NCI-H446 (cell line): ENCODE results near the gene SLCO3A1.
A peak's percentile ranks its signal among the peaks of the same experiment; 100 is the strongest.

ENCODE experiments used
- DNase-seq, 2 experiments: peaks; one replicate each; lab custom pipeline; 2025; lab: John Stamatoyannopoulos, UW

SLCO3A1 gene

DNA sequence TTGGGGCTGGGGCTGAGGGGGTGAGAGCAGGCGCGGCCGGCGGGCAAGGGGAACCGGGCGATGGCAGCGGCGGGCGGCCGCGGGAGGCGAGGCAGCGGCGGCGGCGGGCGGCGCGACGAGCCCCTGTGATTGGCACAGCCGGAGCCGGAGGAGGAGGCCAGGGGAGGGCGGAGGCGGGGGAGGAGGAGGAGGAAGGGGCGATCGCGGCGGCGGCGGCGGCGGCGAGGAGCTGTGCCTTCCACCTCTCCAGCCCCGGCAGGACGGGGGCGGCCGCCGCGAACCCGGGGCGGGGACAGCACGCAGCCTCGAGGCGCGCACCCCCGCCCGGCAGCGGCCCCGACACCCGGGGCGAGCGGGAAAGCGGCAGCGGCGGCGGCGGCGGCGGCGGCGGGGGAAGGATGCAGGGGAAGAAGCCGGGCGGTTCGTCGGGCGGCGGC is at the start of gene SLCO3A1:
Gene SLCO3A1, plus strand, starts transcription at position 198 of the 437 bp plus-strand sequence.
- DNase-seq: peak in 1 of 2 experiments; percentile 46

DNA sequence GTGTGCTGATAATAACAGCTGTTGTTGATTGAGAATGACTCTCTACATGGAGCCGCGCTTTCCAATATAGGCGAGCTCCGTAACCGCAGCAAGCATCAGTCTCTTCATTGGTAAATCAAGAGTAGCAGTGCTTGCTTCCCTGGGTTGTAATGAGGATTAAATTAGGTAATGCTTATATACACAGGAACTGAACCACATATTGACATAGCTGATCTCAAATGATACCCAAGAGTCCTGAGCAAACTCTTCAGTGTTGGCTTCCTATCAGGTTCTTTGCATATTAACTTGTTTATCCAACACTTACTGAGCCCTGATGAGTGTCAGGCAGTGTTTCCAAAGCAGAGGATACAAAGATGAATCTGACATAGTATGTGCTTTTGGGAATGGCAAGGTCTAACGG is 46.4 kb upstream of the SLCO3A1 start:
- no peak for DNase-seq

DNA sequence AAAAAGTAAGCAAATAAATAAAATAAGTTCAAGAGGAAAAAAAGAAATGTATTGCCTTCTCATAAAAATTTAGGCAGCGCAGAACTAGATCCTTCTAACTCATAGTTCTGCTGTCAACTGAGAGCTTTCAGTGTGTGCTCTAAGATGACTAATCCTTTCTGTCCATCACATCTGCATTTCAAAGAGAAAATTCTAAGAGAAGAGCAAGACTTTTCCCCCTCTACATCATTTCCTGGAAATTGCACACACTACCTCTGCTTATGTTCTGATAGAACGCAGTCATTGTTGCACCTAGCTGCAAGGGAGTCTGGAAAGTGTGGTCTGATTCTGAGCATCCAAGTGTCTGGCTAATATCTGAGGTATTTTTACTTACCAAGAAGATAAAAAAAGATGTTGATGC is 39.6 kb upstream of the SLCO3A1 start:
- DNase-seq: no peak

DNA sequence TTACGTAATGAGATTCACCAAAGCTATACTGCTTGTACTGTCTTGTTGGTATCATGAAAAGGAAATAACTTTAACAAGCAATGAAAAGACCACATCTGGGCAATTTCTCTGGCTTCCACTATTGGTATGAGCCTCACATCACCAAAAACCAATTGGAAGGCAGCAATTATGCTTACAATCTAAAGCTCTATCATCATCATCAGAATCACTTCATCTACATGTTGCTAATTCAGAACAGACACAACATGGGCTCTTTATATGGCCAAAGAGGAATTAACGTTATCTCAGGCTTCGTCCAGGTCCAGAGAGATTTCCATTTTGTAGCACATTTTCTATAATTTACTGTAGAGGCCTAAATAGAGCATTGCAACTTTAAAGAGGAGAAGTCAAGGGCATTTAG is 36.6 kb upstream of the SLCO3A1 start:
- DNase-seq: no peak

DNA sequence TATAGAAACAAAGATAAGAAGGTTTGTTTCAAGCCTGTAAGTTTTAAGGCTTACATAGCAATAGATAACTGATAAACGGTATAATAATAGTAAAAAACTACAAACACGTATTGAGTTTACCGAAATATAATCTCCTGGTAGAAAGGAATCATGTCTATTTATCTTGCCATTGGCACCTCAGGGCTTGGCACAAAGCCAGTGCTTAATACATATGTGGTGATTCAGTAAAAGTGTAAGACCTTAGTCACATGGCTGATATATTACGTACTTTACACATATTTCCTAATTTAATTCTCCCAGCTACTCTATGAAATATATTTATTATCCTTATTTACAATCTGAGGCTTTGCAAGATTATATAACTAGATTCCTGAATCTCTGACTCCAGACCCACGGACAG is 32.0 kb upstream of the SLCO3A1 start:
- no peak for DNase-seq

DNA sequence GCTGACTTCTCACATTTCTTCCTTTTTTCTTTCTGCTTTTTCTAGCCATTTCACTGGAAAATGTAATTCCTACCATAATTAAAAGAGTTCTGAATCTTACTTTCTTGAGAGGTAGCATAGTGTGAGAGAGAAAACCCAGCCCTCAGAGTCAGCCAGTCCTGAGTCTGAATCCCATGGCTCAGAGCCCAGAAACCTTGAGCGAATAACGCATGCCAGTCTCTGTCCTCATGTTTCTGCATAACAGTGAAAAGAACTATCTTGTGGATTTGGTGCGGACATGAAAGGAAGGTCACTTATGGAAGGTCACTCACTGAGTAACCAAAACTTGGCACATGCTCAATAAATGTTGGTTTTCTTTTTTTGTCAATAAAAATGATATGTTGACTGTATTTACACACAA is 29.3 kb upstream of the SLCO3A1 start:
- DNase-seq: peak in 1 of 2 experiments; percentile 49

DNA sequence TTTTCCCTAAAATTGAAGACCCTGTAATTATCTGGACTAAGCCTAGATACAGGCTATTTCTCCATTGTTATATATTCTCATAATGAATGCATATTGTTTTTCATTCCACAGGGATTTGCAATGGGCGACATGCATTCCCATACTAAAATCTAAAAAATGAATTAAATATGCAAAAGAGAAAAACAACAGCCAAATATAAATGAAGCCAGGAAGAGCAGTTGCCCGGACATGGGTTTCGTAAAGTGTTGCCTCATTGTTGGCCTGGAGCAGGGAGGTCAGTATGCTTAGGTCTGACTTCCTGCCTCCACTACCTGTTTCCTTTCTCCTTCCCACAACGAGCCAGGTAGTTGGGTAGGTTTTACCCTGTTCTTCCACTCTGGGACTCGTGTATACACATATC is 27.1 kb upstream of the SLCO3A1 start:
- no peak for DNase-seq

DNA sequence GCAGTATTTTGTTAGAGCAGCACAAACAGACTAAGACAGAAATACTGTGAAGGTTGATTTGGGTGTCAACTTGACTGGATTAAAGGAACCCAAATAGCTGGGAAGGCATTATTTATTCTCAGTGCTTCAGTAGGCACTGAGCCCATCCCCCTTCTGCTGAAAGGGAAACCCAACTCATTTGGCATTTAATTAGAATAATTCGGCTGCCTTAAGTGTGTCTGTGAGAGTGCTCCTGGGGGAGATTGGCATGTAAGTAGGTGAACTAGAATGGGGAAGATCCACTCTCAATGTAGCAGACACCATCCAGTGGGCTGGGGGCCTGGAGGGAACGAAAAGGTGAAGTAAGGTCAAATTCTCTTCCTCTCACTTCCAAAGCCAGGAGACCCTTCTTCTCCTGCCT is 20.5 kb upstream of the SLCO3A1 start:
- no peak for DNase-seq

DNA sequence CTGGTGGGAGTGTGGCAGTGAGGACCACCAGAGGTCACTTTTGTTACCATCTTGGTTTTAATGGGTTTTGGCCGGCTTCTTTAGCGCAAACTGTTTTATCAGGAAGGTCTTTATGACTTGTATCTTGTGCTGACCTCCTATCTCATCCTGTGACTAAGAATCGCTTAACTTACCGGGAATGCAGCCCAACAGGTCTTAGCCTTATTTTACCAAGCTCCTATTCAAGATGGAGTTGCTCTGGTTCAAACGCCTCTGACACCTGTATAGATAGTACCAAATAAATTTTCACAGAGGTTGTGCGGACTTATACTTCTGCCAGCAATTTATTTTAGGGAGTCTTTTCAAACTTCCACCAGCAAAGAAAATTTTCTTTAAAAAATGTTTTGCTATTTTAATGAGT is 13.6 kb upstream of the SLCO3A1 start:
- DNase-seq: no peak

DNA sequence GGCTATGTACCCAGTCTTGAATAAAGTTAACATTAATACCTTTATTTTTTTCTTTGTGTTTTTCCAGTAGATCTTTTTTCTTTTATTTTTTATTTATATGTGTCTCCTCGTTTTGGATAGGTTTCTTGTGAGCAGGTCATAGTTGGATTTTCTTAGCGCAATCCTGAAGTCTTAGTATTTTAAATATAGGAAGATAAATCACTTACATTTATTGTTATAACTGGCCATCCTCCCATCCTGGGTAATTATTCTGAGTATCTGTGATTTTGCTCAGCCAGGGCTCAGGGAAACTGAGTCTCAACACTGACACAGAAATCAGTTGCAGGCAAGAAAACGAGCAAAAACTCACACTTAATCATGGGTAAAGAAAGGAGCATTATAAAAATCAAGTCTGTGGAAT is 11.6 kb upstream of the SLCO3A1 start:
- no peak for DNase-seq

DNA sequence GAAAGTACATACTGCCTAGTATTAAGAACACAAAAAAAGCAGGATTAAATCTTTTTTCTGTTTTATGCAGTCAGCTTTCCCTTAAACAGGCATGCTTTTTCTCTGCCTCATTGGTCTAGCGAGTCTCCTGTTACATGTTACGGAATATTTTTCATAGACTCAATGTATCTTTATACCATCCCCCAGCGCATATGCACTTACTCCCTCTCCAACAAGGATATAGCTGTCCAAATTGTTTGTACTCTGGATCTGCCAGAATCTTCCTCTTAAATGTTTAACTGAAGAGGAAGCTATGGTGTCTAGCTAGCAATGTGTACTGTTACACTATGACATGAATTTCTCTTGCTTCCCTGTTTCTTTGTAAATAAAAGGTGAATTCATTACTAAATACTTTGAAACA is 9.2 kb upstream of the SLCO3A1 start:
- no peak for DNase-seq

DNA sequence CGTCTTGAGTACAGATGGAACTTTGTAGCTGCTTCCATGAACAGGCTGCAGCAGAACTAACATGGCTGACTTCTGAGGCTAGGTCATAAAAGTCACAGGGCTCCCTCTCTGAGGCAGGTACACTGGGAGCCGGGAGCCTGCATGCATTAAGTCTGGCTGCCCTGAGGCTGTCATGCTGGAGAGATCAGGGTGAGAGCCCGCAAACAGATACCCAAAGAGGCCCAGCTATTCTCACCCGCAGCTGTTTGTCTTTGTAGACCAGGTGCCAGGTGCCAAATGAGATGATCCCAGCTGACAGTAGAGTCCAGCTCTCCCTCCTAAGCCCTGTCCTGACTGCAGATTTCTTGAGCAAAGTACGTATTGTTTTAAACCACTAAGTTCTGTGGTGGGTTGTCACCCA is 8.6 kb upstream of the SLCO3A1 start:
- DNase-seq: no peak

DNA sequence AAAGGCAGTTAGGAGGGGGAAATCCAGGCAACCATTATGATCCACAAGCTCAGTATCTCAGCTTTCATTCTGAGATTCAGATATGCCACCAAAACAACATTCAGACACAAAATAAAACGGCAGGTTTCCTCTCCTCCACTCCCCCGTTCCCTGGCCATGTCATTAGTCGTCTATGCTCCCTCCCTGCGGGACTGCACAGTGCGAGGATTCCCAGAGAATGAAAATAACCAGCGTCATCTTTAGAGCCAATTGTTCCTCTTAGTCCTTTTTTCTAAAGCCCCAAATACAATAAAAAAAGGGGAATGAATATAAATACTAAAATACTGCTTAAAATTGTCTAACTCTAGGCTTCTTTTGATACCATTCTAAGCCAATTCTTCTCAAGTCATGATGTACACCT is 7.8 kb upstream of the SLCO3A1 start:
- DNase-seq: no peak

DNA sequence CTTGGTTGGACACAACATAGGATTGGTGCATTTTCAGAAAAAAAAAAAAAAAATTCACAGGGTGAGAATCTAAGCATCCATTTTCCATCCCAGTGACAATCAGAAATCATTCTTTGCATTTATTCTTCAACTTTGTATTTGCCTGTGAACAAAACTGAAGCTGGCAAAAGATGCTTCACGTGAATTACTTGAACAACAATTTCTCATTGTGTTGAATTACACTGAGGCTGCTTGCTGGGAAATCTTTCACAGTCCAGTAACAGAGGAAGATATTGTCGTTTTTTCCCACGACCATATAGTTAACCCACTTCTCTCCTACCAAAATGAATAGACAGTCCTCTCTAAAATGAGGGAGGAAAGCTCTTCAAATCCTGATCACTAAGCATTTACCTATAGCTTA is 4.3 kb upstream of the SLCO3A1 start:
- DNase-seq: peak in 1 of 2 experiments; percentile 12

DNA sequence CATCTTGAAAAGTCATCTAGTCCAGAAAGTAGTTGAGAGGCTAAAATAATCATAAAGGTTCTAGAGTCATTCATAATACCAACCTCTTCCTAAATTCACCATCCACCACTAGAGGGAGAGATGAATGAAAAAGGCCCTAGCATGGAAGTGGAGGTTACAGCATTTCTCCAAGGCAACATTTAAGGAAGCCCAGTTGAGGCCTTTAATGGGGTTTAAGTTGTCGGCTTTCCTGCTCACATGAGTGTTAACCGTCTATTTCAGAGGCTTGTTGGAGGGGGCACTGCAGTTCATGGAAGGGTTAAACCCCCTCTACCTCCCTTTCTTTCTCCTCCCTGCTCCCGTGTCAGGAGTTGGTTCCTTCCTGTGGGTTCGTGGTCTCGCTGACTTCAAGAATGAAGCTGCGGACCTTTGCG is 3.8 kb upstream of the SLCO3A1 start:
- peak; percentile 24 to 34 for DNase-seq

DNA sequence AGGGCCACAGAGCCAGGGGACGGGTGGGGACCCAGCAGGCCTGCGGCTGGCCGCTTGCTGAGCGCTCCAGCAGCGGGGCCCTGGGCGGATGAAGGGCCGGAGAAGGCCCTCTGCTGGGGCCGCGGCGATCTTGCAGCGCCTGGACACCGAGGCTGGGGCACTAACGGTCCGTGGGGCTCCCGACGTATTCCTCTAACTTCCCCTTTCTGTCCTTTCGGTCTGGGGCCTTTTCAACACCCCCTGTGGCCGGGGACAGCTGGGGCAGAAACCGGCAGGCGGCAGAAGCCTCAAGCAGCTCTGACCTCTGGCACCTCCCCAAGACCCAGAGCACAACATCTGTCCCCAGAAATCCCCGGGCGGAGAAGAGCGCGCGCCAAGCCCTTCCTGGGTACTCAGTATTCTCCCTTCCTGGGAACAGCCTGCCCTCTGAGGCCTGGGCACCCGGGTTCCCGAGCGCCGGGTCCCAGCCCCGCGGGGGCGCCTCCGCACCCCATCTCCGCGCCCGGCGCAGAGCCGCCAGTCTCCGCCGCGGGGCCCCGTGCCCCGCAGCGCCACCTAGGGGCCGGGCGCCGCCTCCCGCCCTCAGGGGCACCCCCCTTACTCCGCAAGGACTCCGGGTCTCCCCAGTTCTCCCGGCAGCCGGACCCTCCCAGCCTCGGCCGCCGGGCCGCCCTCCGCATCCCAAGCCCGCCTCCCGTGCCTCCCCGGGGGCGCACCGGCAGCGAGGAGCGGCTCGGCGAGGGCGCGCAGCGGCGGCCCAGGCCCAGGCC is 582 bp upstream of the SLCO3A1 start:
- DNase-seq: peak; percentile 28 to 69

DNA sequence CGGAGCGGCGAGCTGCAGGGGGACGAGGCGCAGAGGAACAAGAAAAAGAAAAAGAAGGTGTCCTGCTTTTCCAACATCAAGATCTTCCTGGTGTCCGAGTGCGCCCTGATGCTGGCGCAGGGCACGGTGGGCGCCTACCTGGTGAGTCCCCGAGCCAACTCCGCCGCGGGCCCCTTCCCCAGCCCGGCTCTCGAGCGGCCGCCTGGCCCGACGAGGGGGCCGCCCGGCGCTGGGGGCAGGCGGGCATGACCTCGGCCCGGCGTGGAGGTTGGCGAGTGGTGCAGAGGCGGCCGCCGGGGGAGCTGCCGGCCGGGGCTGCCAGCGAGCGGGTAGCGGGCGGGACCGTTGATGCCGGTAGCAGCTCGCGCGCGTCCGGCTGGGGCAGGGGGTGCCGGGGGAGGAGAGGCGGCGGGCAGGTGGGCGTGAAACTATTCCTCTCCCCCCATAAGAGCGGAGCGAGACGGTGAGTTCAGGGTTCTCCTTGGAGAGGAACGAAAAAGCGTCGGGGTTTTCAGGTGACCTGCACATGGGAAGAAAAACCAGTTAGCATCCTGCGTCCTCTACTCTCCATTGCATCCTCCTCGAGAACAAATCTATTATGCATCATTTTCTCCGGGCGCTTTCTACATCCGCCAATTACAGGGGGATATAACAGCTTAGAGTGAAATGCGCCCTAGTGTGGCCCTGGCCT is 585 bp downstream of the SLCO3A1 start:
- no peak for DNase-seq

DNA sequence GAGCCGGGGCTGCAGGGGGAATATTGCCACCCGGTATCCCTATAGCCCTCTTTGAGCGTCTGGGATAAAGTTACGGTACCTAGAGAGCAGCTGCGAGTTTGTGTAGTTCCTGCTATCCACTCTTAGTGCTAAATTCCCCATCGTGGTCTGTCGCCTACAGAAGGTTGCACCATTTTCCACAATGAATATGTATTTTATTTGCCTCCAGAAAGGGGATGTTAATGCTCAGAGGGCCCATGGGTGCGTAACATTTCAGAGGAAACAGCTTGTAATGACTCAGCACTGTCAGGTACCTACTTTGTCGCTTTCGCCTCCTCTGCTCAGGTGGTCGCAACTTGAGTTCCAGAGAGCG is 1.1 kb downstream of the SLCO3A1 start:
- no peak for DNase-seq

DNA sequence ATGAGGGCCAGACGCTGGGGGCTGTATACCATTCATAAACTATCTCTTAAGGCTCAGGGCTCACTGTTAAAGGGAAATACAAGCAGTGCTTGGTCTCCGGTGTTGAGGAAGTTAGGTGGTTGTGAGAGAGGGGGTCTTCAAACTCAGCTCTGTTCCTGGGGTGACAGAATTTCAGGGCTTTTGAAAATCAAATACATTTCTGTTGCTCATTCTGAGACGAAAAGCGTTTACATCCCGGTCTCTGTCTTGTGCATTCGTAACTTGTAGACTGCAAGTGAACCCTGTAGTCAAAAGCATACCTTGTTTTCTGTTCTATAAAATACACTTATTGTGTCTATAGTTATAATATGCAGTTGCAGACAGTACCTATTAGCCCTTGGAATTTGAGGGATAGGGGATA is 1.7 kb downstream of the SLCO3A1 start:
- DNase-seq: no peak

DNA sequence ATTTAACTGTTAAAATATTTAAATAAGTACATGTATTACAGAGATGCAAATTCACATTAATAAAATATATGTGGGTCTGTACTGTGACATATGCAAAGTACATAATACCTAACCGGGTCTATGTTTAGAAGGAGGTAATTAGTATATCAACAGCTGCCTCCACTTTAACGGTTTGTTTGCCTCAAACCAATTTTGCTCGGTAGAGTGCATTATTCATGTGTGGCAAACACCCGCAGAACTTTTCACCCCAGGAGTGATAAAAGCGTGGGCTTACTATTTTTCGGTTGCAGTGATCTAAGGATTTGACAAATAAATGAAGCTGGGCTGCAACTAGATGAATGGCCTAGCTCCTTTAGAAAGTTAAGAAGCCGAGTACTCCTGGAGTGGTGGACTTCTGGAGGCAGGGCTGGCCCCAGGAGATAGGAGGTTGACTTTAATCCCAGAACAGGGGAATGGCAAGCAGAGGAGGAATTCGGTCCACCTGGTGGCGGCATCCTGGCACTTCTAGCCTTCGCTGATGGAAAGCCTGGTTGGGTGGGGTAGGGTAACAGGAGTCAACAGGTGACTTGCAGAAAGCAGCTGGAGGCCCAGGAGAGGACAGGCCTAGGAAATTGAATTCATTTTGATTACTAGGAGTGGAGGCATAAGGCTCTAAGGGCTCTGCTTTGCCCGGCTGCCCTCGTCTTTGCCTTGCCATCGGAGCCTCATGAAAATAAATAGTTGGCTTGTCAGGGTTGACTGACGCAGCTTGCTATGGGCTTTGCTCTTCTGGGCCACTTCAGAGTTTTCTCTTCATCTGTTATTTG is 2.4 kb downstream of the SLCO3A1 start:
- DNase-seq: peak in 1 of 2 experiments; percentile 34

DNA sequence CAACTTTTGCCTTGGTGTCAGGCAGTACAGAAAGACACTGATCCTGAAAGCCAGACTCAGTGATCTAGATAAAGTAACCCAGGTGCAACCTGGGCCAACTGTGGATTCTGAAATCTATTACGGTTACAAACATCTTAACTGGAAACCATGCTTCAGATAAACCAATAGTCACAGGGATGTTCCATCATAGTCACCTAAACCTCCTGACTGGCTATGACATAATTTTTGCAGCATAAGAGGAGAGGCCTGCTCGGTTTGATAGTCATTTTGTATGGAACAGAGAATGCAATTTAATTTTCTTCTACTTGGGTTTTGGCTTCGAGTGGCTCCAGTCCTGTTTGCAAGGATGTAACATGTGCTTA is 3.7 kb downstream of the SLCO3A1 start:
- no peak for DNase-seq

DNA sequence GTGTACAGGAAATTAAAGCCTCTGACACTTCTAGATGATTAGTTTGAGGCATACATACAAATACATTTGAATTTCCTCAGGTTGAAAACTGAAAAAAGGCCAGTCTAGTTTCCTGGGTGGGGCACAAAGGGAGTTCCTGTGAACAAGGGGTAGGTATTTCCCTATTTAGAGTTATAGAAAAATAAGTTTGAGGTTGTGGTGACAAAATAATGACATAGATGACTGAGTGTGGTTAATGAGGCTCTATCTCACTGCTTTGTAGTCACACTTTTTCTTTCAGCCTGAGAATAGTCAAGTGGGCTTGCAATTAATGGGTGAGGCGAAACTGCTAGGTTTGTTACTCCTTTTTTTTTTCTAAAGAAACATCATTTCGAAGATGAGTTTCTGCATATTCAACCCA is 4.3 kb downstream of the SLCO3A1 start:
- no peak for DNase-seq

DNA sequence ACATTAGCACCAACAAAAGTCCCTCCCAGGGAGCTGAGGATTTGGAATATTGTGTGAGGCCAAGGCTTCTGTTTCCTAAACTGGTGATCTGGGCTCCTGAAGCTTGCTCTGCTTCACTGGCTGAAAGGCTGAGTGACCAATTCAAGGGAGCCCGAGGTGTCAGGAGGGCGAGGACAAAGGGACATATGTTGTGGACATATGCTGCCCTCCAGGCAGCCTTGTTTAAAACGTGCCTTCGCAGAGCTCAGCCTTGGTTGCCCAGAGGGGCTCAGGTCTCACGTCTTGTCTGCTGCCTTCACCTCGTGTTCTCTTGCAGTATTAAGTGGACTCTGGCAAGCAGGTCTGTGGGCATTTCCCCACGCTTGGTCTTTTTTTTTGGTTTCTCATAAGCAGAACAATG is 7.0 kb downstream of the SLCO3A1 start:
- DNase-seq: no peak
